Naive thymus-derived CD4-positive, alpha-beta T cell (primary cell): ENCODE data around the gene ZBP1. TPM values are rescaled to one million over a fixed set of nuclear protein-coding genes. Genes with fewer than 3 reads are reported as not detected.

Experiments used
- ATAC-seq: fragments of 150-1000 bp; cut with Tn5 transposase; 2 replicates; pipeline ENCODE4 v1.10.0; 2021; ENCODE audit warnings: mild to moderate bottlenecking, moderate library complexity
- CTCF ChIA-PET: fragments of 350-600 bp; sonication (Branson Sonifier 250); formaldehyde crosslinking; loops from one replicate; lab custom pipeline; 2021; ENCODE audit warnings: antibody characterized with exemption; lab: Charles Lee
- POLR2A ChIA-PET: fragments of 350-600 bp; sonication (Branson Sonifier 250); formaldehyde crosslinking; loops from one replicate; lab custom pipeline; 2021; ENCODE audit warnings: antibody characterized with exemption, inconsistent platforms; lab: Charles Lee
- DNase-seq, 9 donors: peaks; one replicate each; pipeline versions ENCODE4 v3.0.0 to v3.0.0-alpha.2; 2020 to 2022; ENCODE audit warnings: mixed read lengths in 1 of 9
- H3K27ac ChIP-seq: one replicate; pipeline ENCODE4 v1.7.0; 2013; ENCODE audit warnings: mild to moderate bottlenecking, low read depth, low read length, moderate library complexity
- H3K27me3 ChIP-seq, 2 donors: one replicate each; pipeline ENCODE4 v1.7.0; 2013; ENCODE audit warnings: low read length in 2 of 2, mild to moderate bottlenecking in 2 of 2, moderate library complexity in 2 of 2; ENCODE audit not compliant: control insufficient read depth in 2 of 2, insufficient read depth in 2 of 2
- H3K36me3 ChIP-seq, 3 experiments: 1 replicate in 2 of 3; 2 replicates in 1 of 3; pipeline ENCODE4 v1.7.0; 2013; ENCODE audit warnings: low read length in 3 of 3, mild to moderate bottlenecking in 3 of 3, moderate library complexity in 1 of 3; ENCODE audit not compliant: insufficient read depth in 3 of 3, control insufficient read depth in 2 of 3
- H3K4me1 ChIP-seq, 2 donors: one replicate each; pipeline ENCODE4 v1.7.0; 2013; ENCODE audit warnings: low read length in 2 of 2, mild to moderate bottlenecking in 2 of 2, moderate library complexity in 1 of 2; ENCODE audit not compliant: control insufficient read depth in 2 of 2, insufficient read depth in 2 of 2
- H3K4me3 ChIP-seq: 2 replicates; pipeline ENCODE4 v1.7.0; 2013; ENCODE audit warnings: mild to moderate bottlenecking, low read length
- H3K9me3 ChIP-seq, 3 experiments: 1 replicate in 2 of 3; 2 replicates in 1 of 3; pipeline ENCODE4 v1.7.0; 2013; ENCODE audit warnings: low read length in 3 of 3; ENCODE audit not compliant: control insufficient read depth in 2 of 3
- H3K27ac Mint-ChIP-seq, 9 donors: one replicate each; pipeline ENCODE4 v1.8.0; 2020 to 2022; ENCODE audit warnings: mixed read lengths in 9 of 9, mild to moderate bottlenecking in 8 of 9, moderate library complexity in 5 of 9, inconsistent platforms in 2 of 9
- H3K27me3 Mint-ChIP-seq, 5 donors: one replicate each; pipeline ENCODE4 v1.8.0; 2021 to 2022; ENCODE audit warnings: mixed read lengths in 5 of 5, mild to moderate bottlenecking in 1 of 5
- H3K36me3 Mint-ChIP-seq, 5 donors: one replicate each; pipeline ENCODE4 v1.8.0; 2020 to 2022; ENCODE audit warnings: mixed read lengths in 5 of 5, mild to moderate bottlenecking in 3 of 5, inconsistent platforms in 1 of 5
- H3K4me1 Mint-ChIP-seq, 7 donors: one replicate each; pipeline ENCODE4 v1.8.0; 2020 to 2022; ENCODE audit warnings: mixed read lengths in 7 of 7, mild to moderate bottlenecking in 3 of 7, inconsistent platforms in 1 of 7
- H3K4me3 Mint-ChIP-seq, 10 donors: one replicate each; pipeline ENCODE4 v1.8.0; 2020 to 2022; ENCODE audit warnings: mild to moderate bottlenecking in 10 of 10, mixed read lengths in 10 of 10, moderate library complexity in 6 of 10, inconsistent platforms in 2 of 10
- H3K9me3 Mint-ChIP-seq, 11 donors: one replicate each; pipeline ENCODE4 v1.8.0; 2020 to 2022; ENCODE audit warnings: mixed read lengths in 11 of 11, mild to moderate bottlenecking in 4 of 11, inconsistent platforms in 1 of 11, moderate library complexity in 1 of 11
- intact Hi-C, 2 donors: fragments of 100-400 bp; cut with micrococcal nuclease; formaldehyde crosslinking; loops; one replicate each; pipeline ENCODE4 v1.15.1; 2023
- polyA plus RNA-seq, 2 donors: library from polyadenylated mRNA; unstranded; fragments of 300-500 nt; fragmentation: Illumina TruSeq; gene quantifications; one replicate each; pipeline ENCODE4 v1.2.3, GENCODE V29; 2021
- total RNA-seq, 6 experiments: library from RNA in 5 of 6; stranded (reverse) in 5 of 6; gene quantifications; 1 replicate in 5 of 6; 2 replicates in 1 of 6; pipeline ENCODE4 v1.2.3 and lab custom pipeline; 2021 to 2026

Gene ZBP1
- total and polyA plus RNA-seq, 7 experiments from 2014 or later: 5.9 to 27.9 (median 10.4) TPM

GRCh38 chr20:57610261-57610952, 9.8 kb downstream of the ZBP1 start:
- CTCF ChIA-PET: interaction anchor here (0.7 to 0.9 kb wide), 3 partner anchors 14 to 462 kb away, joined by 3 to 4 read pairs (median 4); no protein-coding TSS in a partner anchor
- DNase-seq: no peak

GRCh38 chr20:57609842-57610167, 10.4 kb downstream of the ZBP1 start:
- DNase-seq: no peak
- H3K36me3 ChIP-seq: peaks cover 4 to 62% (median 14%) of the 10 kb centered on the region in 3 experiments
- Mint-ChIP-seq H3K27ac (peak overlapping the region in 1 of 9 donors; percentile 64), H3K36me3 (peaks cover 3 to 54% (median 25%) of the 10 kb centered on the region in 5 donors), H3K27me3 (peaks cover 0 to 16% (median 0%) of the 10 kb centered on the region in 5 donors), H3K4me1 (peaks cover 0 to 19% (median 7%) of the 10 kb centered on the region in 7 donors), H3K4me3 (no peak overlapping the region), H3K9me3 (no peaks in the 10 kb centered on the region)
- ChIA-PET POLR2A (interaction anchor here (0.6 kb wide), 1 partner anchor 1367 kb away, joined by 3 read pairs; no protein-coding TSS in a partner anchor), CTCF (interaction anchor here (0.7 kb wide), 2 partner anchors 20 to 463 kb away, joined by 3 to 4 read pairs; no protein-coding TSS in a partner anchor)
- no peaks in the 10 kb centered on the region for H3K9me3 ChIP-seq
- H3K27me3 ChIP-seq: no peaks in the 10 kb centered on the region
- ATAC-seq: no peak
- peaks cover 0 to 13% of the 10 kb centered on the region in 2 donors for H3K4me1 ChIP-seq
- H3K27ac ChIP-seq: no peak overlapping the region
- intact Hi-C loops: loop anchor here in 1 of 2 donors (10.0 kb wide), 1 partner anchor 255 kb away; the partner anchor contains the start of gene RAE1
- H3K4me3 ChIP-seq: no peak overlapping the region

More at GRCh38 chr20:57610261-57610952, 9.8 kb downstream of the ZBP1 start:
- no peaks in the 10 kb centered on the region for H3K9me3 Mint-ChIP-seq
- peaks cover 3 to 50% (median 24%) of the 10 kb centered on the region in 5 donors for H3K36me3 Mint-ChIP-seq
- no peaks in the 10 kb centered on the region for H3K27me3 ChIP-seq
- H3K4me1 ChIP-seq: peaks cover 0 to 9% of the 10 kb centered on the region in 2 donors
- H3K9me3 ChIP-seq: no peaks in the 10 kb centered on the region
- H3K4me1 Mint-ChIP-seq: peaks cover 0 to 13% (median 1%) of the 10 kb centered on the region in 7 donors
- ATAC-seq: no peak
- peak overlapping the region in 2 of 9 donors; percentile 25 to 36 for H3K27ac Mint-ChIP-seq
- H3K27me3 Mint-ChIP-seq: peaks cover 0 to 16% (median 0%) of the 10 kb centered on the region in 5 donors
- intact Hi-C loops: loop anchor here in 1 of 2 donors (10.0 kb wide), 1 partner anchor 256 kb away; the partner anchor contains the start of gene RAE1
- no peak overlapping the region for H3K27ac ChIP-seq
- no peak overlapping the region for H3K4me3 Mint-ChIP-seq
- H3K36me3 ChIP-seq: peaks cover 10 to 68% (median 20%) of the 10 kb centered on the region in 3 experiments
- no peak overlapping the region for H3K4me3 ChIP-seq
- POLR2A ChIA-PET: interaction anchor here (0.8 kb wide), 1 partner anchor 9 kb away, joined by 3 read pairs; no protein-coding TSS in a partner anchor

DNA sequence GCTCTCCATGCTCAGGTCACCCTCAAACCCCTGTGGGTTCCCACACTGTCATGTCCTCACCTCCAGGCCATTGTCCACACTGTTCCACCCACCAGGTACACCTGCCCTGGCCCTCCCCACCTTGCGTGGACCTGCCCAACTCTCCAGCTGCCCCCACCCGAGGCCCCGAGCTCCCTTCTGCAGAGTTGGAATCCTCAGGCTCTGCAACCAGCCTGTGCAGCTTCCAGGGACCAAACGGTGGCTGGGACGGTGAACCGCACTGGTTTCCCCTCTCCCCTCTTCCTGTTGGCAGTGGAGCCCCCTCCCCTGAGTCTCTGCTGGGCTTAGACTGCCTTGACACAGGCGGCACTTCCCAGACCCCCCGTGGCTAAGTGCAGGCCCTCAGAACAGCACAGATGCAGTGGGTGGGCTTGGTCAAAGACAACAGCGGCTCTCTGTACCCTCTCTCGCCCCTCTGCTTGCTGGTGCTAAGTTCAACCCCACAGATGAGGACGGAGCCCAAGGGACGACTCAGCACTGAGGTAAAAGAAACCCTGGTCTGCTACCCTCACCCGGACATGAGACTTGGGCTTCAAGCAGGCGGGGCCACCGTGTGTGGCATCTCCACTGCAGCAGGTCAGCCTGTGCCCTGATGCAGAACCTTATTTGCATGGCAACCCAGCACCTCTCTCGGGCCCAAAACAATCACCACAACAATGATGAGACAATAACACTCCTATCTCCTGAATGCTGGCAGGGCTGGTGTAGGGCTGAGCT, 11.0 kb downstream of the ZBP1 start:
- Mint-ChIP-seq H3K27me3 (peaks cover 0 to 14% (median 0%) of the 10 kb centered on the region in 5 donors), H3K9me3 (no peaks in the 10 kb centered on the region), H3K4me1 (peaks cover 0 to 21% (median 11%) of the 10 kb centered on the region in 7 donors), H3K27ac (peak overlapping the region in 2 of 9 donors; percentile 56 to 64), H3K4me3 (no peak overlapping the region), H3K36me3 (peaks cover 3 to 52% (median 22%) of the 10 kb centered on the region in 5 donors)
- Histone ChIP-seq H3K9me3 (no peaks in the 10 kb centered on the region), H3K4me1 (peaks cover 0 to 18% of the 10 kb centered on the region in 2 donors), H3K4me3 (no peak overlapping the region), H3K27me3 (no peaks in the 10 kb centered on the region), H3K27ac (no peak overlapping the region), H3K36me3 (peaks cover 2 to 57% (median 9%) of the 10 kb centered on the region in 3 experiments)
- ChIA-PET POLR2A (interaction anchor here (0.6 kb wide), 1 partner anchor 1368 kb away, joined by 3 read pairs; no protein-coding TSS in a partner anchor), CTCF (no interaction called here)
- no peak for DNase-seq
- intact Hi-C loops: no loop called here
- ATAC-seq: no peak

- no peak overlapping the region for H3K4me3 ChIP-seq
- DNase-seq (no peak), ATAC-seq (no peak)
- Mint-ChIP-seq H3K4me1 (peaks cover 0 to 21% (median 11%) of the 10 kb centered on the region in 7 donors), H3K27me3 (peaks cover 0 to 14% (median 0%) of the 10 kb centered on the region in 5 donors), H3K27ac (no peak overlapping the region), H3K9me3 (no peaks in the 10 kb centered on the region), H3K4me3 (no peak overlapping the region), H3K36me3 (peaks cover 3 to 53% (median 22%) of the 10 kb centered on the region in 5 donors)
- H3K4me1 ChIP-seq: peaks cover 0 to 21% of the 10 kb centered on the region in 2 donors
- H3K36me3 ChIP-seq: peaks cover 2 to 52% (median 7%) of the 10 kb centered on the region in 3 experiments
- ChIA-PET POLR2A (no interaction called here), CTCF (no interaction called here)
- H3K9me3 ChIP-seq: no peaks in the 10 kb centered on the region
- no peak overlapping the region for H3K27ac ChIP-seq
- H3K27me3 ChIP-seq: no peaks in the 10 kb centered on the region
- intact Hi-C loops: no loop called here
Measured at GRCh38 chr20:57608516-57608915, 11.7 kb downstream of the ZBP1 start.

DNA sequence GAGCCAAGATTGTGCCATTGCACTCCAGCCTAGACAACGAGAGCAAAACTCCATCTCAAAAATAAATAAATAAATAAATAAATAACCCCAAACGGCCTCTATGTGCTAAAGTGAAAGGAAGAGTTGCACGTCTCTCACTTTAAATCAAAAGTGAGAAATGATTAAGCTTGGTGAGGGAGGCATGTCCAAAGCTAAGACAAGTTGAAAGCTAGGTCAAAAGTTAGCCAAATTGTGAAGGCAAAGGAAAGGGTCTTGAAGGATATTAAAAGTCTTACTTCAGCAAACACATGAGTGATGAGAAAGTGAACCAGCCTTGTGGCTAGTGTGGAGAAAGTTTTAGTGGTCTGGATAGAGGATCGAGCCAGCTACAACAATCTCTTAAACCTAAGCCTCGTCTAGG, 14.3 kb downstream of the ZBP1 start:
- H3K4me3 Mint-ChIP-seq: peak overlapping the region in 1 of 10 donors; percentile 60
- H3K27me3 Mint-ChIP-seq: peaks cover 0 to 15% (median 0%) of the 10 kb centered on the region in 5 donors
- no peaks in the 10 kb centered on the region for H3K9me3 ChIP-seq
- intact Hi-C loops: no loop called here
- H3K4me1 ChIP-seq: peaks cover 0 to 21% of the 10 kb centered on the region in 2 donors
- ChIA-PET POLR2A (no interaction called here), CTCF (interaction anchor here (0.8 to 1.4 kb wide), 3 partner anchors 9 to 10 kb away, joined by 3 to 4 read pairs (median 3); no protein-coding TSS in a partner anchor)
- no peaks in the 10 kb centered on the region for H3K9me3 Mint-ChIP-seq
- peak overlapping the region in 5 of 9 donors; percentile 49 to 83 (median 80) for H3K27ac Mint-ChIP-seq
- peaks cover 0 to 32% (median 2%) of the 10 kb centered on the region in 3 experiments for H3K36me3 ChIP-seq
- ATAC-seq: no peak
- H3K36me3 Mint-ChIP-seq: peaks cover 0 to 52% (median 16%) of the 10 kb centered on the region in 5 donors
- H3K4me1 Mint-ChIP-seq: peaks cover 0 to 21% (median 12%) of the 10 kb centered on the region in 7 donors
- no peaks in the 10 kb centered on the region for H3K27me3 ChIP-seq
- no peak for DNase-seq
- no peak overlapping the region for H3K4me3 ChIP-seq
- no peak overlapping the region for H3K27ac ChIP-seq

- H3K4me3 ChIP-seq: no peak overlapping the region
- no peaks in the 10 kb centered on the region for H3K9me3 ChIP-seq
- ATAC-seq (peak; percentile 83), DNase-seq (no peak)
- intact Hi-C loops: no loop called here
- H3K36me3 ChIP-seq: peaks cover 0 to 24% (median 2%) of the 10 kb centered on the region in 3 experiments
- H3K4me1 ChIP-seq: peaks cover 0 to 21% of the 10 kb centered on the region in 2 donors
- ChIA-PET POLR2A (no interaction called here), CTCF (no interaction called here)
- Mint-ChIP-seq H3K4me3 (peak overlapping the region in 1 of 10 donors; percentile 47), H3K9me3 (no peaks in the 10 kb centered on the region), H3K27me3 (peaks cover 0 to 18% (median 0%) of the 10 kb centered on the region in 5 donors), H3K4me1 (peaks cover 0 to 21% (median 12%) of the 10 kb centered on the region in 7 donors), H3K27ac (peak overlapping the region in 7 of 9 donors; percentile 14 to 82 (median 63)), H3K36me3 (peaks cover 0 to 45% (median 15%) of the 10 kb centered on the region in 5 donors)
- no peaks in the 10 kb centered on the region for H3K27me3 ChIP-seq
- H3K27ac ChIP-seq: no peak overlapping the region
Measured at GRCh38 chr20:57605045-57605444, 15.2 kb downstream of the ZBP1 start.
